ENCODE results near the gene RASGRP3.

RASGRP3 gene

DNA sequence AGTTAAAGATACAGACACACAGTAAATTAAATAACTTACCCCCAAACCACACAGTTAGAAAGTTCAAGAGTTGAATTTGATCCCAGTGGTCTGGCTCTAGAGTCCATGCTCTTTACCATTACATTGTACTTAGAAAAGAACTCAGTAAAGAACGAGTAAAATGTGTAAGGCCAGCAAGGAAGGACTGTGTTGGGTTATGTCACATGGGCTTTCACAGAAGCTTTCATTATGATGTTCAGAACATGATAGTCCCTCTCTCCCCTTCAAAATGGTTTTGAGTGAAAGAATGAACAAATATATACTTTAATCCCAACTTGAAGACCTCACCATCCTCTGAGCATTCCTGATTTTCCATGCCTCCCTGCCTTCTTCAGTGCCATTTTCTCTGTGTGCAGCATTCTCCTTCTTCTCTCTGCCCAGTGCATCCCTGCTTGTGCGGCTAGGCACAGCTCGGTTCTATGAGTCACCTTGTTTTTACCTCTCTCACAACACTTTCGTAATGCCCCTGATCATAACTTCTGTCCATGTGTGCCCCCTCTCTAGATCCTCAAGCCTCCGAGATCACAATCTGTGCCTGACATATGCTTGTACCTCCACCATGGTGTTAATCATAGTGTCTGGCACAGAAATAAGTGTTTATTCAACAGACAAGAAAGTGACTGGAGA is 22.0 kb downstream of the RASGRP3 start:
- Histone ChIP-seq H3K4me1 (no peaks in the 10 kb centered on the region), H3K4me2 (ENCODE audit: low read length) (no peak overlapping the region), H3K36me3 (ENCODE audit: control insufficient read depth, insufficient read depth, low read length) (no peaks in the 10 kb centered on the region), H3K27ac (no peak overlapping the region), H2AFZ (peak overlapping the region; percentile 23), H3K79me2 (peaks cover 11% of the 10 kb centered on the region), H3K9ac (no peak overlapping the region), H3K4me3 (ENCODE audit: low read depth, low read length) (no peak overlapping the region), H3K9me3 (ENCODE audit: control insufficient read depth, low read length) (no peaks in the 10 kb centered on the region), H3K27me3 (ENCODE audit: control insufficient read depth, insufficient read depth, low read length) (no peaks in the 10 kb centered on the region)
- TF ChIP-seq CTCF (IDR thresholded peaks at IDR 0.05) = no peak

DNA sequence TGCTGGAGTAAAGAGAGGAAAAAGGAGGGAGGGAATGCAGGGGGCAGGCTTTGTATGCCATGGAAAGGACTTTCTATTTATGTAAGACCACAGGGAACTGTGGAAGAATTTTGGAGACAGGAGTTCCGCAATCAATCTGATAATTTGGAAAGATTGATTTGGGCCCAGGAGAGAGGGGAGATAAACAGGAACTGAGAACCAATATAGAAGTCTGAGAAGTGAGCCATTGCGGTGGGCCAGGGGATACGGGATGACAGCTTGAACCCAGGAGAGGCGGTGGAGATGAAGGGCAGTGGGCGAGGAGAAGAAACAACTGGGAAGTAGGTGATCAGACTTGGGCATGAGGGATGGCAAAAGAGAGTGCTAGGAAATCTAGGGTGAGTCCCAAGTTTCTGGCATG is 23.7 kb downstream of the RASGRP3 start:
- Histone ChIP-seq H3K27ac (no peak overlapping the region), H3K79me2 (peaks cover 11% of the 10 kb centered on the region), H3K9me3 (ENCODE audit: control insufficient read depth, low read length) (no peaks in the 10 kb centered on the region), H3K4me1 (no peaks in the 10 kb centered on the region), H3K9ac (no peak overlapping the region), H3K4me2 (ENCODE audit: low read length) (no peak overlapping the region), H2AFZ (no peak overlapping the region), H3K4me3 (ENCODE audit: low read depth, low read length) (no peak overlapping the region), H3K27me3 (ENCODE audit: control insufficient read depth, insufficient read depth, low read length) (no peaks in the 10 kb centered on the region), H3K36me3 (ENCODE audit: control insufficient read depth, insufficient read depth, low read length) (no peaks in the 10 kb centered on the region)
- TF ChIP-seq CTCF (IDR thresholded peaks at IDR 0.05) = no peak

GRCh38 chr2:33502025-33502424 is 25.6 kb downstream of the RASGRP3 start:
- no peak overlapping the region for H3K9ac ChIP-seq
- H3K4me2 ChIP-seq (ENCODE audit: low read length) = no peak overlapping the region
- no peak overlapping the region for H3K4me3 ChIP-seq (ENCODE audit: low read depth, low read length)
- H2AFZ ChIP-seq = no peak overlapping the region
- H3K27ac ChIP-seq = no peak overlapping the region
- no peak for TF ChIP-seq CTCF (IDR thresholded peaks at IDR 0.05)
- H3K27me3 ChIP-seq (ENCODE audit: control insufficient read depth, insufficient read depth, low read length) = no peaks in the 10 kb centered on the region
- H3K4me1 ChIP-seq = no peaks in the 10 kb centered on the region
- no peaks in the 10 kb centered on the region for H3K36me3 ChIP-seq (ENCODE audit: control insufficient read depth, insufficient read depth, low read length)
- H3K79me2 ChIP-seq = peaks cover 11% of the 10 kb centered on the region
- H3K9me3 ChIP-seq (ENCODE audit: control insufficient read depth, low read length) = no peaks in the 10 kb centered on the region

GRCh38 chr2:33503002-33503401 is 26.6 kb downstream of the RASGRP3 start:
- TF ChIP-seq CTCF (IDR thresholded peaks at IDR 0.05) = no peak
- no peaks in the 10 kb centered on the region for H3K36me3 ChIP-seq (ENCODE audit: control insufficient read depth, insufficient read depth, low read length)

DNA sequence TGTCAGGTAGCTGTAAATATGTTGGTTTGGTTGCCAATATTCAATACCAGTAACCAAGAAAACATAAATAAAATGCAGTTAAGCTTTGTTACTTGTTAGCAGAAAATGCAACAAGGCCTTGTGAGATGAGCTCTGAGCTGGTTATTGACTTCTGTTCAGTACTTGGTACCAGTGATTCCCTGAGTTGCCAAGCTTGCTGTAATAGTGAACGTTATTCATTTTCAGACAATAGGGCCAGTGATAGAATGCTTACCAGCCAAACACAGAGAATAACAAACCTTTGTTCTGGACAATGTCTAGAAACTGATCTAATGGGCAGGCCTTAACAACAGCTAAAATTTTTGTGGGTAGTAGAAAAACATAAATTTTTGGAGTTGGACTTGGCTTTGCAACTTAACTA is 29.5 kb downstream of the RASGRP3 start:
- Histone ChIP-seq H3K4me2 (ENCODE audit: low read length) (no peak overlapping the region), H3K9me3 (ENCODE audit: control insufficient read depth, low read length) (no peaks in the 10 kb centered on the region), H2AFZ (no peak overlapping the region), H3K4me1 (no peaks in the 10 kb centered on the region), H3K27me3 (ENCODE audit: control insufficient read depth, insufficient read depth, low read length) (no peaks in the 10 kb centered on the region), H3K27ac (no peak overlapping the region), H3K4me3 (ENCODE audit: low read depth, low read length) (no peak overlapping the region), H3K9ac (no peak overlapping the region), H3K79me2 (peaks cover 4% of the 10 kb centered on the region), H3K36me3 (ENCODE audit: control insufficient read depth, insufficient read depth, low read length) (no peaks in the 10 kb centered on the region)
- no peak for TF ChIP-seq CTCF (IDR thresholded peaks at IDR 0.05)

More at GRCh38 chr2:33503002-33503401, 26.6 kb downstream of the RASGRP3 start:
- Histone ChIP-seq H3K4me3 (ENCODE audit: low read depth, low read length) (no peak overlapping the region), H3K4me1 (no peaks in the 10 kb centered on the region), H3K27me3 (ENCODE audit: control insufficient read depth, insufficient read depth, low read length) (no peaks in the 10 kb centered on the region), H2AFZ (no peak overlapping the region), H3K9me3 (ENCODE audit: control insufficient read depth, low read length) (no peaks in the 10 kb centered on the region), H3K4me2 (ENCODE audit: low read length) (no peak overlapping the region), H3K9ac (no peak overlapping the region), H3K27ac (no peak overlapping the region), H3K79me2 (peaks cover 11% of the 10 kb centered on the region)

All from parathyroid adenoma (tissue), 2 donors.